Kidney epithelial cell (primary cell): ENCODE results near the gene TCF7L1. TPM values are rescaled to one million over a fixed set of nuclear protein-coding genes. Genes with fewer than 3 reads are reported as not detected.
"Not testable (repeated sequence)": the region's sequence is repeated elsewhere in the genome, so short reads cannot be mapped to it uniquely, and the experiment has no call there.

ENCODE experiments used
- DNase-seq: peaks from one replicate; pipeline ENCODE4 v3.0.0-alpha.2; 2010; ENCODE audit warnings: low read depth
- H3K27me3 ChIP-seq: 2 replicates; pipeline ENCODE4 v1.6.0; 2011; ENCODE audit warnings: low read length; ENCODE audit not compliant: control insufficient read depth, insufficient read depth
- H3K36me3 ChIP-seq: 2 replicates; pipeline ENCODE4 v1.5.1; 2011; ENCODE audit warnings: low read length; ENCODE audit not compliant: control insufficient read depth, insufficient read depth
- H3K4me3 ChIP-seq: 2 replicates; pipeline ENCODE4 v1.5.1; 2011; ENCODE audit warnings: low read depth, mild to moderate bottlenecking, control low read depth, low read length
- total RNA-seq: library from RNA; depleted of rRNA; stranded (reverse); fragments of >200 nt; gene quantifications from 2 replicates; pipeline ENCODE4 v1.2.3, GENCODE V29; 2015
- TF ChIP-seq, protein P1 (sequence below): IDR thresholded peaks from 2 replicates; pipeline ENCODE4 v1.5.1; 2011; ENCODE audit warnings: mild to moderate bottlenecking, moderate library complexity, low read length, control low read depth, inconsistent platforms; ENCODE audit not compliant: insufficient read depth, poor library complexity, severe bottlenecking

TCF7L1 gene
- total RNA-seq, 1 donor from 2014 or later: 4.3 TPM

GRCh38 chr2:85154048-85154753 lies 21.0 kb downstream of the TCF7L1 start:
- no peaks in the 10 kb centered on the region for H3K27me3 ChIP-seq
- TF ChIP-seq, protein P1, sequence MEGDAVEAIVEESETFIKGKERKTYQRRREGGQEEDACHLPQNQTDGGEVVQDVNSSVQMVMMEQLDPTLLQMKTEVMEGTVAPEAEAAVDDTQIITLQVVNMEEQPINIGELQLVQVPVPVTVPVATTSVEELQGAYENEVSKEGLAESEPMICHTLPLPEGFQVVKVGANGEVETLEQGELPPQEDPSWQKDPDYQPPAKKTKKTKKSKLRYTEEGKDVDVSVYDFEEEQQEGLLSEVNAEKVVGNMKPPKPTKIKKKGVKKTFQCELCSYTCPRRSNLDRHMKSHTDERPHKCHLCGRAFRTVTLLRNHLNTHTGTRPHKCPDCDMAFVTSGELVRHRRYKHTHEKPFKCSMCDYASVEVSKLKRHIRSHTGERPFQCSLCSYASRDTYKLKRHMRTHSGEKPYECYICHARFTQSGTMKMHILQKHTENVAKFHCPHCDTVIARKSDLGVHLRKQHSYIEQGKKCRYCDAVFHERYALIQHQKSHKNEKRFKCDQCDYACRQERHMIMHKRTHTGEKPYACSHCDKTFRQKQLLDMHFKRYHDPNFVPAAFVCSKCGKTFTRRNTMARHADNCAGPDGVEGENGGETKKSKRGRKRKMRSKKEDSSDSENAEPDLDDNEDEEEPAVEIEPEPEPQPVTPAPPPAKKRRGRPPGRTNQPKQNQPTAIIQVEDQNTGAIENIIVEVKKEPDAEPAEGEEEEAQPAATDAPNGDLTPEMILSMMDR: no peak
- DNase-seq: no peak

DNA sequence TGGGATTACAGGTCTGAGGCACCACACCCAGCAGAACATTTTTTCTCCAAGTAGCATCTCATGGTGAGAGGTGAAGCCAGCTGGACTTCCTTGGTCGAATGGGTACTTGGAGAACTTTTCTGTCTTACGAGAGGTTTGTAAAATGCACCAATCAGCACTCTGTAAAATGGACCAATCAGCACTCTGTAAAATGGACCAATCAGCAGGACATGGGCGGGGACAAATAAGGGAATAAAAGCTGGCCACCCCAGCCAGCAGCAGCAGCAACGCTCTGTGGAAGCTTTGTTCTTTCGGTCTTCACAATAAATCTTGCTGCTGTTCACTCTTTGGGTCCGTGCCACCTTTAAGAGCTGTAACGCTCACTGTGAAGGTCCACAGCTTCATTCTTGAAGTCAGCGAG lies 21.9 kb downstream of the TCF7L1 start:
- H3K27me3 ChIP-seq, H3K4me3 ChIP-seq, DNase-seq, H3K36me3 ChIP-seq: not testable (repeated sequence)

More at GRCh38 chr2:85154048-85154753, 21.0 kb downstream of the TCF7L1 start:
- H3K36me3 ChIP-seq: no peaks in the 10 kb centered on the region
- H3K4me3 ChIP-seq: no peak overlapping the region

DNA sequence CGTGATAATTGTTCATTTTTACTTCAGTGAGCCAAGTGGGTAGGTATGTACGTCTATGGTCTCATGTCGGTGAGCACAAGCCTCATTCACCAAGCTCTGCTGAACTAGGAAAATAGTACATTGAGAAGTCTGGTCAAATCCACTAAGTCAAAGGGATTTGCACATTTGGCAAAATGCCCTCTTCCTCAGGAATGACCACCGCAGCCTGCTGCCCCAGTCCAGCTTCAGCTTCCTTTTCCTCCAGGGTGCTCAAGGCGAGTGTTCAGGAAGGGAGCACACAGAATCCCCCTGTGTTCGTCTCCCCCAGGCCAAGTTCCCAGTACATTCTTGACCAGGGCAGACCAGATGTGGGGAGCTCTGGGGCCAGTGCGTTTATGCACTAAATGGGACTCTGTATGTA lies 23.0 kb downstream of the TCF7L1 start:
- Histone ChIP-seq H3K4me3 (no peak overlapping the region), H3K36me3 (no peaks in the 10 kb centered on the region), H3K27me3 (no peaks in the 10 kb centered on the region)
- TF ChIP-seq, protein P1: no peak
- peak; percentile 93 for DNase-seq

DNA sequence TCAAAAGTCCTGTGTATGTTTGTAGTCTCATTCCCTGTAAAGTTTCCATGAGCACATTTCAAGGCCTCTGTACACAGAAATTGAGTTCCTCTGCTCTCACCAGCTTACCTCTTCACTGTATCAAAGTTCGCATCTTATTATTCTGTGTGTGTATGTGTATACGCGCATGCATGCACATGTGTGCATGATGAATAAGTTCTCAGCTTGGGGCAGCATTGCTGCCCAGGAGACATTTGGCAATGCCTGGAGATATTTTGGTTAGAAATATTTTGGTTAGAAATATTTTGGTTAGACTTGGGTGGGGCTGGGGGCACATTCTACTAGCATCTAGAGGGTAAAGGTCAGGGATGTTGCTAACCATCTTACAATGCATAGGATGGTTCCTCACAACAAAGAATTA lies 23.4 kb downstream of the TCF7L1 start:
- Histone ChIP-seq H3K27me3 (no peaks in the 10 kb centered on the region), H3K4me3 (no peak overlapping the region), H3K36me3 (no peaks in the 10 kb centered on the region)
- DNase-seq: no peak
- TF ChIP-seq, protein P1: no peak

DNA sequence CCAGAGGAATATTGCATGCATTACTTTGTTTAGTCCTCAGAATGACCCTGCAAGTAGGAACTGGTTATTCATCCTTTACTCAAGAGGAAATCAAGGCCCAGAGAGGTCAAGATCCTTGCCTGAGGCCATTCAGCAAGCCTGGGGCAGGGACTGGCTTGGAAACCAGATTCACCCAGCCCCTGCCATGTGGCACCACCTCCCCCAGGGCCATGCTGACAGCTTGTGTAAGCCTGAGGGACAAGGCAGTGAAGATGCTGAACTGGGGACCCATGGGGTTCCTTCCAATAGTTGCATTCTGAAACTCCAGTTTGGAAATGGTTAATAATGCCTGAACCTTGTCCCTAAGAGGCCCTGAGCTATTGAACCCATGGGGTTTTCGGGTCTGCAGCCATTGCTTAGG lies 24.2 kb downstream of the TCF7L1 start:
- Histone ChIP-seq H3K27me3 (no peaks in the 10 kb centered on the region), H3K36me3 (no peaks in the 10 kb centered on the region), H3K4me3 (no peak overlapping the region)
- TF ChIP-seq, protein P1: no peak
- DNase-seq: no peak

DNA sequence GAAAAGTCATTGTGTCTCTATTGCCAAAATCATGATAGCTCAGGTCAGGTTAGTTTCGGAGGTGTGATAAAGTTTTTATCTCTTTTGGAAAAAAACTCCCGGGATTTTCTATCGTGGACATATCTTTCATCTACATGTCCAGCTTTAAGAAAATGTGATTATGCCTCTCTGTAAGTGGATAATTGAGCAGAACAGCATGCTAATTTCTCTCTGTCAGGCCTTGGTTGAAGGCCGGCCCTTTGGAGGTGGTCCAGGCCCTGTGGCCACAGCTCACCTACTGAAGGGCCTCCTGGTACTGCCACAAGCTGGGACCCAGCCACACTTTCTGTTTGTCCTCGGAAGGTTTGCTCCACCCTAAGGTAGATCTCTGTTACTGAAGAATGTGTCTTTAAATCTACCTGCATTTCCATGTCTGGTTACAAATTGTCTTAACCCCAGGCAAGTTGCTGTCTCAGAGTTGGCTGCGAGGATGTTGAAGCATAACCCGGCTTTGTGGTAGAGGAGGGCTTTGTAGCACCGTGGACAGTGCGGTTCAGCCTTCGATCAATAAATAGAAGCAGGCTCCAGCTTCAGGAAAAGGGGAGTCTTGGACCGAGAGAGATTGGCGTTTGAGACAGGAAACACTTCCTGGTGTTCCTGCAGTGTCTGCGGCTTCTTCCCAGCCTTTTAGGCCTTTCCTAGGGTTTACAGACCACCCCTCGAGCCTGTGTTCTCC lies 25.5 kb downstream of the TCF7L1 start:
- Histone ChIP-seq H3K27me3 (no peaks in the 10 kb centered on the region), H3K4me3 (no peak overlapping the region), H3K36me3 (no peaks in the 10 kb centered on the region)
- DNase-seq: no peak
- TF ChIP-seq, protein P1: no peak
